WI38 (cell line): ENCODE measurements around the gene CHD6.

Experiments
- H3K4me3 ChIP-seq: 2 replicates; pipeline ENCODE4 v1.5.1; 2011; ENCODE audit warnings: low read depth, mild to moderate bottlenecking, control low read depth, low read length
- TF ChIP-seq, protein P1 (sequence below): IDR thresholded peaks from 2 replicates; pipeline ENCODE4 v1.5.1; 2012; ENCODE audit warnings: low read depth, mild to moderate bottlenecking, control low read depth, low read length

CHD6 gene

DNA sequence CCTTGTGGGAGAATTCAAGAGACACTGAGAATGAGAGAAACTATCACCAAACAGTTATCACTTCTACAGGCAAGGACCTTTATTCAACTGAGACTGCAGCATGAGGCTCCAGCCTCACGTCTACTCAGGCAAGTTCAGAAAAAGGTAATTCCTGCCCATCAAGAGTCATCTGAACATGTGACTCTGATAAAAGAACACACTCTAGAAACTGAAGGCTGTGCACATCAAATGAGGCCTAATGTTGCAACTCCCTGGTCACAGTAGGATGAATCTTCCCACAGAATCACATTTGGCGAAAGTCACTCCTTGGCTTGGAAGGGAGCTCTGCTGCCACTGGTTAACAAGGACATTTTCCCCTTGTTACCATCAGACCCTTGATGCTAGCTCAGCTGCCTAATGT is 180.3 kb downstream of the CHD6 start:
- H3K4me3 ChIP-seq, result no peak overlapping the region
- TF ChIP-seq, protein P1, sequence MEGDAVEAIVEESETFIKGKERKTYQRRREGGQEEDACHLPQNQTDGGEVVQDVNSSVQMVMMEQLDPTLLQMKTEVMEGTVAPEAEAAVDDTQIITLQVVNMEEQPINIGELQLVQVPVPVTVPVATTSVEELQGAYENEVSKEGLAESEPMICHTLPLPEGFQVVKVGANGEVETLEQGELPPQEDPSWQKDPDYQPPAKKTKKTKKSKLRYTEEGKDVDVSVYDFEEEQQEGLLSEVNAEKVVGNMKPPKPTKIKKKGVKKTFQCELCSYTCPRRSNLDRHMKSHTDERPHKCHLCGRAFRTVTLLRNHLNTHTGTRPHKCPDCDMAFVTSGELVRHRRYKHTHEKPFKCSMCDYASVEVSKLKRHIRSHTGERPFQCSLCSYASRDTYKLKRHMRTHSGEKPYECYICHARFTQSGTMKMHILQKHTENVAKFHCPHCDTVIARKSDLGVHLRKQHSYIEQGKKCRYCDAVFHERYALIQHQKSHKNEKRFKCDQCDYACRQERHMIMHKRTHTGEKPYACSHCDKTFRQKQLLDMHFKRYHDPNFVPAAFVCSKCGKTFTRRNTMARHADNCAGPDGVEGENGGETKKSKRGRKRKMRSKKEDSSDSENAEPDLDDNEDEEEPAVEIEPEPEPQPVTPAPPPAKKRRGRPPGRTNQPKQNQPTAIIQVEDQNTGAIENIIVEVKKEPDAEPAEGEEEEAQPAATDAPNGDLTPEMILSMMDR, result no peak

DNA sequence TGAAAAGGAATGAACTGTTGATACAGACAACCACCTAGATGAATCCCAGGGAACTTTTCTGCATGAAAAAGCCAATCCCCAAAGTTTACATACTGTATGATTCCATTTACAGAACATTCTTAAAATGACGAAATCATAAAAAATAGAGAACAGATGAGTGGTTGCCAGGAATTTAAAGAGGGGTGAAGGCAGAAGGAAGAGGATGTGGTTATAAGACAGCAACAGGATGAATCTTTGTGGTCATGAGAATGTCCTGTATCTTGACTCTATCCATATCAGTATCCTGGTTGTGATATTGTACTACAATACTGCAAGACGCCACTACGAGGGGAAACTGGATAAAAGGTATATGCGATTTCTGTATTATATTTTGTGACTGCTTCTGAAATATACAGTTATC is 181.5 kb downstream of the CHD6 start:
- H3K4me3 ChIP-seq, result no peak overlapping the region
- TF ChIP-seq, protein P1, result no peak

DNA sequence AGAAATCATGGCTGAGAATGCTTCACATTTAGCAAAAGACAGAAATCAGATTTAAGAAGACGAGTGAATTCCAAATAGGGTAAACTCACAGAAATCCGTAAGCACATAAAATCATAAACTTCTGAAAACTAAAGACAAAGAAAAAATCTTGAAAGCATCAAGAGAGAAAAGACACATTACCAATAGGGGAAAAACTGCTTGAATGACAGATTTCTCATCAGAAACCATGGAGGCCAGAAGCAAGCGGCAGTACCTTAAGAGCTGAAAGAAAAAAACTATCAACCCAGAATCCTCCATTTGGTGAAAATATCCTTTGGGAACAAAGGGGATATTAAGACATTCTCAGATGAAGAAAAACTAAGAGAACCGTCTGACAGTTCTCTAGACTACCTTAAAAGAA is 185.0 kb downstream of the CHD6 start:
- H3K4me3 ChIP-seq, result no peak overlapping the region
- TF ChIP-seq, protein P1, result no peak

- TF ChIP-seq, protein P1, result no peak
- H3K4me3 ChIP-seq, result no peak overlapping the region
Observed at GRCh38 chr20:41432746-41433145, 185.4 kb downstream of the CHD6 start.

- H3K4me3 ChIP-seq, result no peak overlapping the region
- TF ChIP-seq, protein P1, result no peak
Observed at GRCh38 chr20:41428285-41428684, 189.9 kb downstream of the CHD6 start.

DNA sequence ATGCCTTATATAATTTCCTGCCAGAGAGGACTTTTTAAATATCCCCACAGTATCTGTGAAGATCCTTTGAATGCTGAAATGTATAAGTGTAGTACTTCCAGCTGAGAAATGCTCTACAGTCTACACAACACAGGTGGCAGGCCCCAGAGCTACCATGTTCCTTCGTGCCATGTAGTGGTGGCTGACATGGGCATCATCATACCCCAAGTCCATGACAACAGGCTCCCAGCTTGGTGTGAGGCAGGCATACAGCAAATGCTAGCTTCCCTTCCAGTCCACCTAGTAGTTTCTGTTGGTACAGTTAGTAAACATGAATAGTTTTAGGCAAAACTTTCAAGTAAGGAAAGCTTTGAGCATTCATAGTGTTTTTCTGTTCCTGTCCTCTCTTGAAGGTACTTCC is 190.3 kb downstream of the CHD6 start:
- TF ChIP-seq, protein P1, result no peak

DNA sequence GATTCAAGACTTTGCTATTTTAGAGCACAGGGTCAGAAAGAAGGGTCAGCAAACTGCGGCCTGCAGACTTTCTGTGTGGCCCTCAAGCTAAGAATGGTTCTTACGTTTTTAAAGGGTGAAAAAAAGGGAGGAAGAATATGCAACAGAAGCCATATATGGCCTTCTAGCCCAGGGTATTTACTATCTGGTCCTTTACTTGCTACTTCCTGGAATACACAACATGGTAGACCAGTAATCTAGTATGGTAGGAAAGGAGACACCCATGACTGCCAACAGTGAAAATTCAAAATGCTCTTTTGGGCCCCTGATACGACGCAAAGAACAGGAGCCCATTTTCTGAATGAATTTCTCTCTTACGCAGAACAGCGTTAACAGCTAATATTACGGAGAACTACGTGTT is 191.2 kb downstream of the CHD6 start:
- TF ChIP-seq, protein P1, result no peak
- H3K4me3 ChIP-seq, result no peak overlapping the region

More for the DNA sequence above, 190.3 kb downstream of the CHD6 start:
- no peak overlapping the region for H3K4me3 ChIP-seq
